Caki2 (cell line): ENCODE measurements around the gene EML6. TPM values are rescaled to one million over a fixed set of nuclear protein-coding genes. Genes with fewer than 3 reads are reported as not detected.

ENCODE experiments used
- DNase-seq: peaks from one replicate; pipeline ENCODE4 v3.0.0-alpha.2; 2015; ENCODE audit warnings: low read depth
- in situ Hi-C: cut with HindIII; loops from 2 replicates; pipeline ENCODE4 v1.10.0; 2016; ENCODE audit warnings: low sequenced_read_pairs, low pct_unique_long_range_greater_than_20kb, mixed read lengths
- total RNA-seq: library from RNA; depleted of rRNA; stranded (reverse); fragments of >200 nt; shearing (Covaris generic); gene quantifications from 2 replicates; pipeline ENCODE4 v1.2.3, GENCODE V29; 2014; ENCODE audit warnings: low replicate concordance

The EML6 gene
- total RNA-seq, 1 experiment from 2014 or later: not detected

DNA sequence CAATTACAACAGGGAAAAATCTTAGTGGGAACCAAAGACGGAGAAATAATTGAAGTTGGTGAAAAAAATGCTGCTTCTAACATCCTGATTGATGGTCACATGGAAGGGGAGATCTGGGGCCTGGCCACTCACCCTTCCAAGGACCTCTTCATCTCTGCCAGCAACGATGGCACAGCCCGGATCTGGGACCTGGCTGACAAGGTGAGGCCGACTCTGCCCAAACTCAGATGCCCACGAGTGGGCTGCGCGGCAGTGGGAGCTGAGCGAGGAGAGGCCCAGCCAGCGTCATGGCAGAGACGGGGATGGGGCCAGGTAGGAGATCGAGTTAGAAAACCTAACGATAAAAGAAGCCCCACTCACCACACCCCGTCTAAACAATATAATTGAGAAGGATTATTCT is 239.0 kb downstream of the EML6 start:
- no peak for DNase-seq
- in situ Hi-C loops: no loop called here

DNA sequence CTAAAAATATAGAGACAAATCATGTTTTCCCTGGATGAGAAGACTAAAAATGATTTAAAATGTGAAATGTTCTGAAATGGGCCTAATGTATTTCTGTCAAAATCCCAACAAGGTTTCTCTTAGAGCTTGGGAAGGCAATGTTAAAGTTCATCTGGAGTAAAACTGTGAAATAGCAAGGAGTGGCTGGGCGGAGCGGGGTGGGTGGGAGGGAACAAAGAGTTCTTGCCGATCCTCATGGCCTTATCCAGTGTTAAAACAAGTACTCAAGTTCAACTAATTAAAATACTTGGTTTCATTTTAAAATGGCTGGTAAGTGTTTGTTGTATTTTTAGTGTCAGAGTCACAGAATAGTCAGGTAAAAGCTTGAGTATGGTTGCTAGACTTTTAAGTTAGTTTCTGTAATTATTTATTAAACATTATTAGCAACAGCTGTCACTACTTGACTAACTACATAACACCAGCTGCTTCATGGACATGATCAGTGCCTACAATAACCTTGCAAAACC is 239.5 kb downstream of the EML6 start:
- in situ Hi-C loops: no loop called here
- DNase-seq: no peak

DNA sequence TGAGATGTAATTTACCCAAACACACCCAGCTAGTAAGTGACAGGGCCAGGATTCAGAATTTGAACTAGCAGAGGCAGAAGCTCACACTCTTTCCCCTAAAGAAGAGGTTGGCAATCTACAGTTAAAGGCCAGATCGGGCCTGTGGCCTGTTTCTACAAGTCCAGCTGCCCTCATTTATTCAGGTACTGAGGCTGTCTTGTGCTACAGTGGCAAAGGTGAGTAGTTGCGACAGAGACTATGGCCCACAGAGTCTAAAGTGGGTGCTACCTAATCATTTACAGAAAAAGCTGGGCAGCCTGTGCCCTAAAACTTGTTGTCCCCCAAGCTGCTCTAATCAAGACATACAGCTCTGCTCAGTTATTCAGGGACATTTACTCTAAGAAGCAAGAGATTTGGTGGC is 240.0 kb downstream of the EML6 start:
- no peak for DNase-seq
- in situ Hi-C loops: no loop called here

DNA sequence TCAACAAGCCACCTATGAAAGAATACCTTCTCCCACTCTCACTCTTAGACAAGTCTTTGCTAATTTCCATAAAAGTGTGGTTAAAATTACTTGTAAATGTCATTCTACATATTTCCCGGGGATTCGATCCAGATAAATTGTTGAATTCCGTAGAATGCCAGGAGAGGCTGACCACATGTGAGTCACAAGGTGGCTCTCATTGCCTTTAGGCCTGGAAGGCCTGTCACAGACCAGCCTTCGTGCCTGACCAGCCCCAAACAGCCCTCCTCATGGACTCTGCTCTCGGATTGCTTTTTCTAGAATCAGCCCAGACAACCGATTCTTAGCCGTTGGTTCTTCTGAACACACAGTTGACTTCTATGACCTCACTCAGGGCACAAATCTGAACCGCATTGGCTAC is 240.8 kb downstream of the EML6 start:
- no peak for DNase-seq
- in situ Hi-C loops: no loop called here

DNA sequence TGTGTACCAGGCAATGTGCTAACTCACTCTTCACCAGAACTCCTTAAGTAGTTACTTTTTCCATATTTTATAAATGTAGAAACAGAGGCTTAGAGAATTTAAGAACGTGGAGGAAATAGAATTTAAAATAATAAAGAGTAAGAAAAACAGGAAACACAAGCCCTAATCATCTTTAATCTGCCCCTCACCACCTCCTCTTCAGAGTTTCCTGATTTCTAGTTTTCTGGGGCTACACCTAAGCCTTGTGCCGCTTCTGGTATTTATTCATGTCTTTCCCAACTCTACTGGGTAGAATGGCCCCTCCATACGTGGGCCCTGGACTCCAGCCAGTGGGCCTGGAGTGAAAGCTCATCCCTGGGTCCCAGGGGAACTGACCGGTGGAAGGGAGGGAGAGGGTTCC is 241.4 kb downstream of the EML6 start:
- in situ Hi-C loops: no loop called here
- no peak for DNase-seq

DNA sequence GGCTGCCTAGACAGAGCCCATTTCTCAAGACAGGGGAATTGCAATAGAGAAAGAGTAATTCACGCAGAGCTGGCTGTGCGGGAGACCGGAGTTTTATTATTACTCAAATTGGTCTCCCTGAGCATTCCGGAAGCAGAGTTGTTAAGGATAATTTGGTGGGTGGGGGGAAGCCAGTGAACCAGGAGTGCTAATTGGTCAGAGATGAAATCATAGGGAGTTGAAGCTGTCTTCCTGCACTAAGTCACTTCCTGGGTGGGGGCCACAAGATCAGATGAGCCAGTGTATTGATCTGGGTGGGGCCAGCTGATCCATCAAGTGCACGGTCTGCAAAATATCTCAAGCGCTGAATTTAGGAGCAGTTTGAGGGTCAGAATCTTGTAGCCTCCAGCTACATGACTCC is 242.0 kb downstream of the EML6 start:
- in situ Hi-C loops: no loop called here
- DNase-seq: no peak

DNA sequence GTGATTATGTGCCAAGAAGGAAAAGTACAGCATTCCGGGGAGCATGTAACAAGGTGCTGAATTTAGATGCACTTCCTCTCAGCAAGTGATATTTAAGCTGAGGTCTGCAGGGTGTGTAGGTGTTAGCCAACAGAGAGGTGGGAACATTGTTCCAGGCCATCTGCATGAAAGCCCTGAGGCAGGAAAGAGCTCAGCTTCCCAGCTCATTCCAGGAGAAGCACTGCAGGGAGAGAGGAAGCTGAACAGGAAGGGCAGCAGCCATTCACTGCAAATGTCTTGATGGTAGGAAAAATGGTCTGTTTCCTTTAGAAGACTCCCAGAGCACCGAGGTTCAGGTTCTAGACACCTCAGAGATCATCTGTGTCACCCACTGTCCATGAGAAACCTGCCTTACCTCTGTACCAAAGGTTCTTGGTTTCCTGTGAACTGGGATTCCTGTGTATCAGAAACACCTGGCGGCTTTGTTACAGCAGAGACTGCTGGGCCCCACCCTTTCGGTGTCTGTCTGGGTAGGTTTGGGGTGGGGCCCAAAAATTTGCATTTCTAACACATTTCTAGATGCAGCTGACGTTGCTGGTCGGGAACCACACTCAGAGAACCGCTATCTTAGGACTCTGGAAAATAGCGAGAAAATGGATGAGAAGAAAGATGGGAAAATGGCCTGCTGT is 242.8 kb downstream of the EML6 start:
- no peak for DNase-seq
- in situ Hi-C loops: no loop called here

DNA sequence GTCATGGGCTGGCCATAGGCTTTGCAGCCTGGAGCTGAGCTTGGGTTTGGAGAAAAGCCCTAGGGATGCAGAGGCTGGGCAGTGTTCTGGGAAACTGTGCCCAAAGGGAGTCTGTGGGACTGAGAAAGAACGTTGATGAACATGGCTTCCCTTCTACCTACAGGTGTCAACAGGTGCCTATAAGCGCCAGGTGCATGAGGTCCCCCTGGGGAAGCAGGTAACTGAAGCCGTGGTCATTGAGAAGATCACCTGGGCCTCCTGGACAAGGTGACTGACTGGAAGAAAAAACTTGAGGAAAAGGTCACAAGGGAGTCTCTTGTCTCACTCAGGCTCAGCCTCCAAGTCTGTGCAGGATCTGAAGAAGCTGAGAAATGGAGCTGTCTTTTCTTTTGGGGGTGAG is 243.4 kb downstream of the EML6 start:
- in situ Hi-C loops: no loop called here
- DNase-seq: no peak

DNA sequence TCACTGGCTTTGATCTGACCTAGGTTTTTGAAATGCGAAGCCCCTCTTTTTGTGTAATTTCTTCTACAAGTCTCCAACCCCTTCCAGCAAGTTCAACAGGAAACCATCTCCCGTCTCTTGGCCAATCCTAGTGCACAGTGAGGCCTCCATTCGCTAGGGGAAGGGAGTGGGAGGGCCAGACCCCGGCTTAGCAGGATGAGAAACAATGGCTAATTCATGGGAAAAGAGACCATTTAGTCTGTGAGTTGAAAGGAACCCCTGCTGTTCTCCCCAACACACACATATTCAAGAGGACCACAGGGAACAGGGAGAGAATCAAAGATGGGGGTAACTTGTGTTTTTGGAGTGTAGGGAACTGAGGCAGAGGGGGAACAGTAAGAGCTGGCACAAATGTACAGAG is 243.8 kb downstream of the EML6 start:
- DNase-seq: no peak
- in situ Hi-C loops: no loop called here

DNA sequence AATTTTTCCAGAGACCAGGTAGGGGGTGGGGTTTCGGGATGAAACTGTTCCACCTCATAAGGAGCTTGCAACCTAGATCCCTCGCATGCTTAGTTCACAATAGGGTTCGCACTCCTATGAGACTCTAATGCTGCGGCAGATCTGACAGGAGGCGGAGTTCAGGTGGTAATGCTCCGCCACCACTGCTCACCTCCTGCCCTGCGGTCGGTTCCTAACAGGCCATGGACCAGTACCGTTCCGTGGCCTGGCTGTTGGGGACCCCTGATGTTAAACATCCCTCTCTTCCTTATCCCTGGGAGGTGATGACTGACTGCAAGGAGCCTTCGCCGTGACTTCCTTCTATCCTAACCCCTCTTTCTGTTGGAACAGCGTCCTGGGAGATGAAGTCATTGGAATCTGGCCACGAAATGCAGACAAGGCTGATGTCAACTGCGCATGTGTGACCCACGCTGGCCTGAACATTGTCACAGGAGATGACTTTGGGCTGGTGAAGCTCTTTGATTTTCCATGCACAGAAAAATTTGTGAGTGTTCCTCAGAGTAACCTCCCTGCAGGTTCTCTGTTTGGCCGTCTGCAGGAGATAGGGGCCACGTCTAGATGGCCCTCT is 244.4 kb downstream of the EML6 start:
- in situ Hi-C loops: no loop called here
- no peak for DNase-seq

DNA sequence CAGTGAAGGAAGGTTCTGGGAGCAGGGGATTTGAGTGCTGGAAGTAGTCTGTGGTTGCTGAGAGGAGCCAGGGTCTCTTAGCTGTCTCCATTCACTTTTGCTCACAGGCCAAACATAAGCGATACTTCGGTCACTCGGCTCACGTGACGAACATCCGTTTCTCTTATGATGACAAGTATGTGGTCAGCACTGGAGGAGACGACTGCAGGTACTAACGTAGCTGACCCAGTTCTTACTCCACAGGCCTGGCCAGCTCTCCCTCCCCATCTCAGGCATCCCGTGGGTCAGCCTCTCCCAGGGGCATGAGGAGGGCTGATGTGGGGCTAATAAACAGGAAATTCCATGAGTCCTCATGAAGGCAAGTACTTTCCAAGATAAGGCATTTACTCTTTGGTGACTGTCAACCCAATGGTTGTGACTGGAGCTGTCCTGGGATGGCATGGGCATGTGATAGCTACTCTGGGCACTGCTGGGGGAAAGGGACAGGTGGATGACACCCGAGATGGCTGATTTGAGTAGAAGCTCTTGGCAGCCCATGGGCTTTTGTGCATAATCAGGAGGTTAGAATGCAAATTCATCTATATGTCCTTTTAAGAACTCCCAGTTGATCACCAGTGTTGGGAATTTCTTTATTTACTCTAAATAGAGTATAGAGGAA is 245.2 kb downstream of the EML6 start:
- in situ Hi-C loops: no loop called here
- no peak for DNase-seq

DNA sequence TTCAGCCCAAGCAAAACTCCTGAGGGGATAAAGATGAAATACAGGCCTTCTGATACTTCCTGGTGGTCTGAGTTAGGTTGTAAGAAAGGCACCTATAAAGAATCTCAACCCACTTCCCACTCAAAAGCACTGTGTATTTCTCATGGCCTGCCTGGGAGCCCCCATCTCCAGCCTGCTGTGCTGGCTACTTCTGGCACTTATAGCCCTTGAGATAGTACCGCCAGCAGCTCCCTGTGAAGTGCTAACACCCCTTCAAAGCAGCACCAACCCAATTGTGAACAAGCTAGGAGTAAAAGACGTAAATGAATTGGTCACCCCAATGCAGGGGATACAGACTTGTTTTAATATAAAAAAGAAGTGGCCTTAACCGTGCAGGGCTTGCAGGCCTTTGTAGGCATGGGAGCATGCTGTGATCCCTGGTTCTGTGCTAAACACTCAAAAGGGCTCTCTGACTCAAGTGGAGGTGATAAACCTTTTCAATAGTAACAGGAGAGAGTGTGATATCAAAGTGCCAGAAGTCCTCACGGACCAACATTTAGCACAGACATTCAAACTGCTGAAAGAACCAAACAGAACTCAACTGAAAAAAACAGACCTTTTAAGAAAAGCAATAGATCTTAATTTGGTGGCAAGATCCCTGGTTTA is 246.0 kb downstream of the EML6 start:
- no peak for DNase-seq
- in situ Hi-C loops: no loop called here

DNA sequence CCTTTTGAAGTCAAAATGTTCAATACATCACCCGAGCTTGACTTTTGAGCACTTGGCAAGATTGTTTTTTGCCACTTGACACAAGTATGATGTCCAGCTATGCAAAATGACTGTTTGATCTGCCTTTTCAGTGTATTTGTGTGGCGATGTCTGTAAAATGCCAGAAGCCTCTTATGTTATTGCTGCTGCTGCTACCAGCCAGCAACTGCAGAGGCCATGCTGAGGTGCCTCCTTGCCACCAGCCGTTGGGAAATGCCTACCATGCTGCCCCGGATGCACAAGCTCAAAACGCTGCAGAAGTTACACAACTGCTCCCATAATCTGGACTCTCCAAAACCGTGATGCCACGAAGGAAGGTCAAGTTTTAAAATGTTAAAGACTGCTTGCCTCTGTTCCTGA is 246.5 kb downstream of the EML6 start:
- no peak for DNase-seq
- in situ Hi-C loops: no loop called here

DNA sequence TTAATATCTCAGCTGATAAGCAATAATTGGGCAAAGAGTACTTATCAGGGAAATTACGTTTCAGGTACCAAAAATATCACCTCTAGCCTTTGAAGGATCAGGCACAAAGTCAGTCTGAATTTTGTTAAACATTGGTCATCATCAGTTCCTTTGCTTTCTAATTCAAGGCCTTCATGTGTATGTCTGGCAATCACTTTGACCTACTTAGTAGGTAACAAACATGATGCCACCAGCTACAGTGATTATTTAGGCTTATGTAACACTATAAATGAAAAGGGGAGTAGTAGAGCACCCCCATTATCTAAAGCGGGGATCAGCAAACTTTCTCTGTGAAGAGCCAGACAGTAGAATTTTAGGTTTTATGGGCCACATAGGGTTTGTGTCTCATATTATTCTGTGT is 251.7 kb downstream of the EML6 start:
- in situ Hi-C loops: no loop called here
- DNase-seq: no peak

DNA sequence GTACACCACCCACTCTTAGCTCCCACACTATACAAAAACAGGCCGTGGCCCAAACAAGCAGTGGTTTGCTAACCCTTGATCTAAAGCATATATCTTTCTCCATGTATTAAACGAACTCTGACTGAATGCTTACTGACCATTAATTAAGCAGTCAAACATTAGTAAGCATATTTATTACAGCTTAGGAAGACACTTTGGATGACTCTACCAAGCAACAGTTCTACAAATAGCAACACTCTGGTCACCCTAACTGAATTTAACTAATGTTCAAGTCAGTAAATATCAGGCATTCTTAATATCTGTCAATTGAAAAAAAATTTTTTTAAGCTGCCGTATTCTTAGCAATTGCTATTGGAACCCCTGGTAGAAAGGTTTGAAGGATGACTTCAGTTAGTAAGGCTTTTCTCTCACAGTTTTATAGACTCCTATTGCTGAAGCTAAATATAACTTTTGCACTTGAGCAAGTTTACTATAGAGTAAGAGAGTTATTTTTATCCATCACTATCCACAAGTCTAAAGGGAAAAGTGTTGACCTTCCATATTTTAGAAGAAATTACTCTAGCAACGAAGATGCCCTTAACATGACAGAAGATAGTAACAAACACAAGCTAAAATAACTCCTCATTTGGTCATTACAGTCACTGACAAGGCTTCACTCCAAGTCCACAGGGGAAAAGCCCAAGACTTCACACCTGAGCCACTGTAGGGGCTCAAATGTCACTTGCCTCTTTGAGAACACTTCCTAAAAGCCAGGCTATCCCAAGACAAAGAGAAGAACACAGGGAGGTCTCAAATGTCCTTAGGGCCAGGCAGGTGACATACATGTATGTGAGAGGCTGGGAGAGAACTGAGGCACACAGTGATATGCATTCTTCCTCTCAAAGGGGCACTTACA is 252.4 kb downstream of the EML6 start:
- in situ Hi-C loops: no loop called here
- DNase-seq: no peak

DNA sequence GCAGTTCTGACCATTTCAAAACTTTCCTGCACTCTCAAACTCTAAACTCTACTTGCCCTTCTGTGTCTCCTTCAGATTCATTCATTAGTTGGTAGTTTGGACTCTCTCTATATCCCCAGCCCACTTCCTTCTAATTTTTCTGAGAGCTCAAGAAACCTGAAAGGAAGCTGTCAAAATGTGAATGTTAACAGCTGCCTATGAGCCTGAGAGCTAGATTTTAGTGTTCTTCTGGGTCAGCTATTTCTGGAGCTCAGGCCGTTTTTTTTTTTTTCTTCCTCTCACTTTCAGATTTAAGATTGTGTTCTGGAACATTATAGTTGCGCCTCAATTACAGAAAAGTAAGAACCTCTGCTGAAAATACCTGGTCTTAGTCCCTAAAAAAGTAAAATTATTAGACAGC is 253.7 kb downstream of the EML6 start:
- no peak for DNase-seq
- in situ Hi-C loops: no loop called here

DNA sequence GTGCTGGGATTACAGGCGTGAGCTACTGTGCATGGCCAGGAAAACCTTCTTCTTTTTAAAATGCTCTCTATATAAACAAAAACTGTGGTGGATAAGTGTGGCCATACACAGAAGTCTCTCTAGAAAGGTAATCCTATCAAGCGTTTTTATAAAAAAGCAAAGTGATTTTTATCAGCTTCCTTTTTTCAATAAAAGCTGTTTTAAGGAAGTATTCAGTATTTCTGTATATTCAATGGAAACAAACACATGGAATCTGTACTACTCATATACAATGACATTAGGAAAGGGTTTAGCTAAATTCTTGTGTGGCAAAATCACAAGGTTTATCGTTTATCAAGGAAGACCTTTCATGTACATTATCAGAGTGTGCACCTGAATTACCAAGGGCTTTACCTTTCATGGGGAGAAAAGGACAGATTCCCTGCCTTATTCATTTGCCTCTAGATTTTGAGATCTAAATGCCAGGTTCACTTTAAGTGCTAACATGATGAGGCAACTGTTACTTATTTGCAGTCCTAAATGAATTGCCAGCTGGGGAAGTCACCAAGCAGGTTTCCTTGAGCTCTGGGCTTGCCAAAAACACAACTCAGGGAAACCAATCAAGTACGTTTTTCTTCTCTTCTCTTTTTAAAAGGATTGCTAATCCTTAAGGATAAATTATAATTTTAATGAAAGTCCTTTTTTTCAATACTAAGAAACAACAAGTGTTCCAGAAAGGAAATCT is 256.0 kb downstream of the EML6 start:
- in situ Hi-C loops: no loop called here

DNA sequence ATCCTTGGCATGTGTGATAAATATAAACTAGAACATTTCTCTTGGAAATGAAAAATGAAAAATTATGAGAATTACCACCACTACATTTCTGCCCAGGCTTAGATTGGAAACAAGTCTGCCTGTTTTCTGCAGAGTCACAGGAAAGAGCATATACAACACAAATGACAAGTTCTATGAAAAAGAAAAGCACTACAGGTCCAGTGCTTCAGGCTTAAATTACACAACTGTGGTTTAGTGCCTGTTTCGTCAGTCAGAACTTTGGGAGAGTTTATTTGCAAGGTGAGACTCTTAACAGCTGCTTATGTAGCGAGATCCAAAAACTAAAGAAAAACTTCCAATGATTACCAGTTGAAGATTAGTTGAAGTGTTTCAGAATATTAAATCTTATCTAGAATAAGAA is 257.9 kb downstream of the EML6 start:
- in situ Hi-C loops: no loop called here
- no peak for DNase-seq

More for the DNA sequence above, 256.0 kb downstream of the EML6 start:
- no peak for DNase-seq
